Spleen (tissue), 7 donors: Measurements from ENCODE around the gene MRPL40.

ENCODE experiments used
- POLR2A ChIP-seq, 3 donors: fragments of 450-650 bp; IDR thresholded peaks; one replicate each; pipeline ENCODE4 v1.5.1; 2017; ENCODE audit warnings: antibody characterized with exemption in 3 of 3, mild to moderate bottlenecking in 1 of 3
- POLR2AphosphoS5 ChIP-seq, 3 donors: sonication (generic); formaldehyde crosslinking; IDR thresholded peaks; one replicate each; pipeline ENCODE4 v1.5.1; 2017; ENCODE audit warnings: antibody characterized with exemption in 3 of 3
- TF ChIP-seq, protein P1 (sequence below), 11 experiments: fragments of 200-600 bp in 7 of 11; fragments of 450-650 bp in 4 of 11; sonication (generic) in 4 of 11; IDR thresholded peaks in 8 of 11; conservative IDR thresholded peaks in 3 of 11; 1 replicate in 7 of 11; 2 replicates in 4 of 11; pipeline versions ENCODE4 v1.4.0 to v1.8.0; 2016 to 2021; ENCODE audit warnings: antibody characterized with exemption in 11 of 11, inconsistent platforms in 4 of 11, mild to moderate bottlenecking in 1 of 11
- donor health status: DM: no; HTN: no; CAD: no; lungs with moderate emphysema.
- donor health status: DM: no; HTN: no; CAD: no.
- donor health status: DM: no; HTN: no; CAD: no.

DNA sequence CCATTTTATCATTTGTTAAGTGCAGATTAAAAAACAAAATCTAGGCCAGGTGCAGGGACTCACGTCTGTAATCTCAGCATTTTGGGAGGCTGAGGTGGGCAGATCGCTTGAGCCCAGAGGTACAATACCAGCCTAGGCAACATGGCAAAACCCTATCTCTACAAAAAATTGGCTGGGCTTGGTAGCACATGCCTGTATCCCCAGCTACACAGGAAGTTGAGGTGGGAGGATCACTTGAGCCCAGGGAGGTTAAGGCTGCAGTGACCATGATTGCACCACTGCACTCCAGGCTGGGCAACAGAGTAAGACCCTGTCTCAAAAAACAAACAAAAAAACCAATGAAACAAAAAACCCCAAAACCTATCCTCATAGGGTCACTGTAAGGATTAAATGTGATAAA is 33.7 kb upstream of the MRPL40 start:
- TF ChIP-seq, protein P1, sequence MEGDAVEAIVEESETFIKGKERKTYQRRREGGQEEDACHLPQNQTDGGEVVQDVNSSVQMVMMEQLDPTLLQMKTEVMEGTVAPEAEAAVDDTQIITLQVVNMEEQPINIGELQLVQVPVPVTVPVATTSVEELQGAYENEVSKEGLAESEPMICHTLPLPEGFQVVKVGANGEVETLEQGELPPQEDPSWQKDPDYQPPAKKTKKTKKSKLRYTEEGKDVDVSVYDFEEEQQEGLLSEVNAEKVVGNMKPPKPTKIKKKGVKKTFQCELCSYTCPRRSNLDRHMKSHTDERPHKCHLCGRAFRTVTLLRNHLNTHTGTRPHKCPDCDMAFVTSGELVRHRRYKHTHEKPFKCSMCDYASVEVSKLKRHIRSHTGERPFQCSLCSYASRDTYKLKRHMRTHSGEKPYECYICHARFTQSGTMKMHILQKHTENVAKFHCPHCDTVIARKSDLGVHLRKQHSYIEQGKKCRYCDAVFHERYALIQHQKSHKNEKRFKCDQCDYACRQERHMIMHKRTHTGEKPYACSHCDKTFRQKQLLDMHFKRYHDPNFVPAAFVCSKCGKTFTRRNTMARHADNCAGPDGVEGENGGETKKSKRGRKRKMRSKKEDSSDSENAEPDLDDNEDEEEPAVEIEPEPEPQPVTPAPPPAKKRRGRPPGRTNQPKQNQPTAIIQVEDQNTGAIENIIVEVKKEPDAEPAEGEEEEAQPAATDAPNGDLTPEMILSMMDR (IDR thresholded peaks at IDR 0.05 in 8 of 11, conservative IDR thresholded peaks at IDR 0.05 in 3 of 11): no peak
- TF ChIP-seq POLR2A (IDR thresholded peaks at IDR 0.05) (no peak), POLR2AphosphoS5 (IDR thresholded peaks at IDR 0.05) (no peak)
